NCI-H2029 treated with DMSO at 0.1 percent for 48 hours (cell line): ENCODE data around the gene TRIM38.
A peak's percentile ranks its signal among the peaks of the same experiment; 100 is the strongest.
"Not testable (repeated sequence)": the region's sequence is repeated elsewhere in the genome, so short reads cannot be mapped to it uniquely, and the experiment has no call there.

Source experiments
- DNase-seq: peaks from one replicate; lab custom pipeline; 2025; lab: John Stamatoyannopoulos, UW

The TRIM38 gene

DNA sequence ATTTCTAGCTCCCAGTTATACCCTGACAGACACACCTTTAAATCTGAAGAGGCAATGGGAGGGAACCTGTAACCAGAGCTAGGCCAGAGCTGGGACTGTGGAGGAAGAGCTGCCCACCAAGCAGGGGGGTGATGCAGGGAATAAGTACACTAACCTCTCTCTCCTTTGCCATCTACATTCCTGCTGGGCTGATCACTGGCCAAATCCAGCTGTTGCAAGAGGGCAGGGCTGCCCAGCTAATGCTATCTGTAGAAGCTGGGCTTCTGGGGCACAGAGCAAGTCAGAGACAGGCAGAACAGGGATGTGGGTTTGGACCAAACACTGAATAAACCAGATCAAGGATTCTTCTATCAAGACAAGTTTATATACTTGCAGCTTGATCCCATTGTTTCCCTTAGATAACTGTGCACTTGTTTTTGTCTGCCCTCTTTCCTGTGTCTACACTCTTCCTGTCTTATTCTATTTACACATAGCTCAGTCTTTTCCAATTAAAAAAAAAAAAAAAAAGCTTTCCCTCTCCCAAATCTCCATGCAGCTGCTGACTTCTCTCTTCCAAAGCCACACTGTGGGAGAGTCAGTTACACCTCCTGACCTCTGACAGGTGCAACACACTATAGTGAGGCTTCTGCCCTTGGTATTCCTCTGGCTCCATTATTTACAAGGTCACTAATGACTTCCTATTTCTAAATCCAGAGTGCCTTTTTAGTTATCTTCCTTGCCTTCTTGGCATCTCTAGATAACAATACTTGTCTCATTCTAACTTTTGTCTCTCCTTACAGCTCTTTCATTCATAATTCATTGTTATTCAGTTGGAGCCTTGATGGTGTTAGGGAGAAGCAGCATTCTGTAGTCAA lies 43.7 kb downstream of the TRIM38 start:
- DNase-seq: no peak

- DNase-seq: not testable (repeated sequence)
Measured at GRCh38 chr6:26006940-26007305, 44.3 kb downstream of the TRIM38 start.

GRCh38 chr6:26008470-26008869 lies 45.9 kb downstream of the TRIM38 start:
- no peak for DNase-seq

DNA sequence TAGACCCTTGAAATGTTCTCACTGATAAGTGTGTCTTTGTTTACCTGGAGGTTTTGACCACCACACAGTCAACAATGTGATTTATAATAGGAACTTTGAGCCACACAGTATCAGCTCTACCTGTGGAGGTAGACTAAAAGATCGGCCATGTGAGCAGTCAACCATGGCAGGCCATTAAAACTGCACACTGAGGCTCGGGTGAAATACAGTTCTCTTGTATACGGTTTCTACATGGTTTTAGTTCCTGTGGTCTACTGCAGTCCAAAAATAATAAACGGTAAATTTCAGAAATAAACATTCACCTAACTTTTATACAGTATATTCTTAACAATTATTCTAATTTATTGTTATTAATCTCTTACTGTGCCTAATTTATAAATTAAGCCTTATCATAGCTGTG lies 47.2 kb downstream of the TRIM38 start:
- no peak for DNase-seq

GRCh38 chr6:26012061-26012460 lies 49.5 kb downstream of the TRIM38 start:
- no peak for DNase-seq

DNA sequence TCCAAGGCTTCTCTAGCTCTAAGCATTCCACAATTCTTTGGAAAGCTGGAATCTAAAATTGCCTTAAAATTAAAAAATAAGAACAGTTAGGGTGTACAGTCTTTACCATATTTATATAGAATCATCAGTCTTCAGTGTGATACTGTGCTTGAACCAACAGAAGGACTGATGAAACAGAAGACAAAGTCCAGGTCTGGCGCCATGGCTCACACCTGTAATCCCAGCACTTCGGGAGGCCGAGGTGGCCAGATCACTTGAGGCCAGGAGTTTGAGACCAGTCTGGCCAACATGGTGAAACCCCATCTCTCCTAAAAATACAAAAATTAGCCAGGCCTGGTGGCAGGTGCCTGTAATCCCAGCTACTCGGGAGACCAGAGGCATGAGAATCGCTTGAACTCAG lies 51.8 kb downstream of the TRIM38 start:
- DNase-seq: not testable (repeated sequence)

GRCh38 chr6:26016245-26016962 lies 53.8 kb downstream of the TRIM38 start:
- peak; percentile 61 for DNase-seq

GRCh38 chr6:26016963-26017631 lies 54.5 kb downstream of the TRIM38 start:
- DNase-seq: no peak

GRCh38 chr6:26017632-26017966 lies 55.0 kb downstream of the TRIM38 start:
- DNase-seq: peak; percentile 57

GRCh38 chr6:26019261-26019830 lies 56.7 kb downstream of the TRIM38 start:
- DNase-seq: peak; percentile 73

DNA sequence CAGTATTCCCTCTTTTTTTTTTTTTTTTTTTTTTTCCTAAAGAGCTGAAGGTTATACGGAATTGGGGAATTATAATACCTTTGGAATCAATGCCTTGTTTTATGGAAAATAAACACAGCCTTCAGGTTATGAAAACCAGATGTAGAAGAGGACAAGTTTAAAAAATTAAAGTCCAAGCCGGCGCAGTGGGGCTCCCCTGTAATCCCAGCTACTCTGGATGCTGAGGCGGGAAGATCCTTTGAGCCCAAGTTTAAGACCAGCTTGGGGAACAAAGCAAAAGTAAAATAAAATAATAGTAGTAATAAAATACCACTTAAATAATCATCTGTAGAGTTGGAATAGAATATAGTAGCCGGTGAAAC lies 57.3 kb downstream of the TRIM38 start:
- no peak for DNase-seq

DNA sequence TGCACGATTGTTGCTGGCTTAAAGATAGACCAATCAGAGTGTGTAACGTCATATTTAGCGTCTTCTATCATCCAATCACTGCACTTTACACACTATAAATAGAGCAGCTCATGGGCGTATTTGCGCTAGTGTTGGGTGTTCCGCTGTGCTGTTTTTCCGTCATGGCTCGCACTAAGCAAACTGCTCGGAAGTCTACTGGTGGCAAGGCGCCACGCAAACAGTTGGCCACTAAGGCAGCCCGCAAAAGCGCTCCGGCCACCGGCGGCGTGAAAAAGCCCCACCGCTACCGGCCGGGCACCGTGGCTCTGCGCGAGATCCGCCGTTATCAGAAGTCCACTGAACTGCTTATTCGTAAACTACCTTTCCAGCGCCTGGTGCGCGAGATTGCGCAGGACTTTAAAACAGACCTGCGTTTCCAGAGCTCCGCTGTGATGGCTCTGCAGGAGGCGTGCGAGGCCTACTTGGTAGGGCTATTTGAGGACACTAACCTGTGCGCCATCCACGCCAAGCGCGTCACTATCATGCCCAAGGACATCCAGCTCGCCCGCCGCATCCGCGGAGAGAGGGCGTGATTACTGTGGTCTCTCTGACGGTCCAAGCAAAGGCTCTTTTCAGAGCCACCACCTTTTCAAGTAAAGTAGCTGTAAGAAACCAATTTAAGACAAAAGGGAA lies 57.9 kb downstream of the TRIM38 start:
- peak; percentile 95 for DNase-seq

DNA sequence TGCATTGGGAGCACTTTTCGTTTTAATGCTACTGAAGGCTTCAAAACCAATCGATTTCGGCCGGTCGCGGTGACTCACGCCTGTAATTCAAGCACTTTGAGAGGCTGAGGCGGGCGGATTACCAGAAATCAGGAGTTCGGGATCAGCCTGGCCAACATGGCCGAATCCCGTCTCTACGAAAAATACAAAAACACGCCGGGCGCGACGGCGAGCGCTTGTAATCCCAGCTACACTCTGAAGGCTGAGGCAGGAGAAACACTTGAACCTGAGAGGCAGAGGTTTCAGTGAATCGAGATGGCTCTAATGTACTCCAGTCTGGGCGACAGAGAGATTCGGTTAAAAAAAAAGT lies 58.4 kb downstream of the TRIM38 start:
- no peak for DNase-seq

DNA sequence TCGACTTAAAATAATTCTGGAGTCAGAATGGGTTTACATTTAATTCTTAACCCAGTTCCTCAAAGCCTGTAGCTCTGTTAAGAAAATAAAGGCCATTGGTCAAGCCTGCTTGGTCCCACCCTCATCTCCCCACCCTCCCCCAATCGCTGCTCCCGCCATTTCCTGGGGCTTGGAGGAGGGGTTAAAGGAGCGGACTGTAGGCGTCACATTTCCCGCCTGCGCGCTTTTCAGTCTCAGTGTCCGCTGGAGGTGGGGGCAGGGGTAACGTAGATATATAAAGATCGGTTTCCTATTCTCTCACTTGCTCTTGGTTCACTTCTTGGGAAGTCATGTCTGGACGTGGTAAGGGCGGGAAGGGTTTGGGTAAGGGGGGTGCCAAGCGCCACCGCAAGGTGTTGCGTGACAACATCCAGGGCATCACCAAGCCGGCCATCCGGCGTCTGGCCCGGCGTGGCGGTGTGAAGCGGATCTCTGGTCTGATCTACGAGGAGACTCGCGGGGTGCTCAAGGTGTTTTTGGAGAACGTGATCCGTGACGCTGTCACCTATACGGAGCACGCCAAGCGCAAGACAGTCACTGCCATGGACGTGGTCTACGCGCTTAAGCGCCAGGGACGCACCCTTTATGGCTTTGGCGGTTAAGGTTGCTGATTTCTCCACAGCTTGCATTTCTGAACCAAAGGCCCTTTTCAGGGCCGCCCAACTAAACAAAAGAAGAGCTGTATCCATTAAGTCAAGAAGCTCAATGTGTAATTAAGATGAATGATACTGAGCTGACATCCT lies 58.9 kb downstream of the TRIM38 start:
- peak; percentile 93 for DNase-seq

GRCh38 chr6:26022132-26022472 lies 59.5 kb downstream of the TRIM38 start:
- peak; percentile 84 for DNase-seq

DNA sequence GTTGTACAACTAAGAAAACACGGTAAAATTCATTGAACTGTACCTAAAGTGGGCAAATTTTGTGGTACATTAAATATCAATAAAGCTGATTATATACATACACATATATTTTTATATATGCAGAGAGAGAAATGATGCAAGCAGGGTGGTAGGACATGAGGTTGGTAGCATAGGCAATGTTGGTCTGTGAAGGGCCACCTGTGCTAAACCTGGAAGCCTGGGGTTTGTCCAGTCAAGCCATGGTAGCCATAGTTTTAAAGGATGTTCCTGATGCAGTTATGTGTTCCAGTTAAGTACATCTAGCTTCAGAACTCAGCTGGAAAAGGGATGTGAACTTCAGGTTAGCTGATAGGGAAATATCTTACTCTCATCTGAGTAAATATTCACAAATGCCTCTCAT lies 60.1 kb downstream of the TRIM38 start:
- DNase-seq: no peak

GRCh38 chr6:26024651-26025046 lies 62.0 kb downstream of the TRIM38 start:
- no peak for DNase-seq

DNA sequence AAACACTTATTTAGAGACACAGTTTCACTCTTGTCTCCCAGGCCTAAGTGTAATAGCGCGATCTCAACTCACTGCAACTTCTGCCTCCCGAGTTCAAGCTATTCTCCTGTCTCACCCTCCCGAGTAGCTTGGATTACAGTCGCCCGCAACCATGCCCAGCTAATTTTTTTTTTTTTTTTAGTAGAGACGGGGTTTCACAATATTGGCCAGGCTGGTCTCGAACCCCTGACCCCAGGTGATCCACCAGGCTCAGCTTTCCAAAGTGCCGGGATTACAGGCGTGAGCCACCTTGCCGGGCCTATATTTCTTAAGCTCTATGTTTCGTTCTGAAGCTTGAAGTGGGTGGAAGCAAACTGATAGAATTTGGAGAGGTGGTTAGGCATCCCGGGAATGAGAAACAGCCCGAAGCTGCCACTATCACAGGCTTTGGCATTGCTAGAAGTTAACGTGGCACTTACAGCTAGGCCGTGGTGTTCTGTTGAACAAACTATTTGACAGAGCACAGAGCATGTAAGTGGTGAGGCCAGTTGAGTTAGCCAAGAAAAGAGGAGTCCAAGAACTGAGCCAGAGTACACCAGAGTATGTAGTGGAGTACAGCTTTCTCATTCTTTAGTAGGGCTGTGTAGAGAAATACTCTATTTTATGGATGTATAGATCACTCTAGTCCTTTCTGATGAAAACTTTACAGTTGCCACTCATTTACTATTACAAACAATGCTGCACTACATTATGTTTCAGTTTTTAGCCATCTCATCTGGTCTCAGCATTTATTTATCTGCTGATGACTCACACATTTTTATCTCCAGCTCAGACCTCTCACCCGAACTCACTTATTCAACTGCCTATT lies 62.7 kb downstream of the TRIM38 start:
- DNase-seq: no peak

- DNase-seq: peak; percentile 94
Measured at GRCh38 chr6:26025894-26026832, 63.6 kb downstream of the TRIM38 start.
